BE2C (cell line): ENCODE data around the gene TERB1.

Experiments used
- DNase-seq: peaks from one replicate; pipeline ENCODE4 v3.0.0-alpha.2; 2020
- H3K27me3 ChIP-seq: fragments of 250-450 bp; sonication (Bioruptor Pico); 2 replicates; pipeline ENCODE4 v1.5.1; 2020; ENCODE audit warnings: mild to moderate bottlenecking
- H3K36me3 ChIP-seq: fragments of 250-450 bp; sonication (Bioruptor Pico); 2 replicates; pipeline ENCODE4 v1.5.1; 2020; ENCODE audit warnings: mild to moderate bottlenecking
- H3K4me1 ChIP-seq: fragments of 250-450 bp; sonication (Bioruptor Pico); 2 replicates; pipeline ENCODE4 v1.5.1; 2020
- H3K4me3 ChIP-seq: 2 replicates; pipeline ENCODE4 v1.5.1; 2011; ENCODE audit warnings: low read depth, low read length
- H3K9me3 ChIP-seq: fragments of 250-450 bp; sonication (Bioruptor Pico); 2 replicates; pipeline ENCODE4 v1.5.1; 2020
- CTCF ChIP-seq: IDR thresholded peaks from 2 replicates; pipeline ENCODE4 v1.5.1; 2012; ENCODE audit warnings: mild to moderate bottlenecking, low read depth, low read length

TERB1 gene

GRCh38 chr16:66846831-66847230 is 45.4 kb upstream of the TERB1 start:
- TF ChIP-seq CTCF: no peak
- peaks cover 31% of the 10 kb centered on the region for H3K27me3 ChIP-seq
- H3K4me1 ChIP-seq: peaks cover 4% of the 10 kb centered on the region
- no peaks in the 10 kb centered on the region for H3K36me3 ChIP-seq
- H3K9me3 ChIP-seq: no peaks in the 10 kb centered on the region
- DNase-seq: no peak
- H3K4me3 ChIP-seq: no peak overlapping the region

GRCh38 chr16:66846266-66846665 is 44.9 kb upstream of the TERB1 start:
- no peak for TF ChIP-seq CTCF
- no peaks in the 10 kb centered on the region for H3K9me3 ChIP-seq
- H3K4me1 ChIP-seq: peaks cover 4% of the 10 kb centered on the region
- H3K4me3 ChIP-seq: no peak overlapping the region
- DNase-seq: no peak
- peaks cover 31% of the 10 kb centered on the region for H3K27me3 ChIP-seq
- no peaks in the 10 kb centered on the region for H3K36me3 ChIP-seq

- Histone ChIP-seq H3K4me1 (peaks cover 4% of the 10 kb centered on the region), H3K27me3 (peaks cover 31% of the 10 kb centered on the region), H3K9me3 (no peaks in the 10 kb centered on the region), H3K36me3 (no peaks in the 10 kb centered on the region), H3K4me3 (no peak overlapping the region)
- DNase-seq: no peak
- no peak for TF ChIP-seq CTCF
These were observed 44.4 kb upstream of the TERB1 start for GRCh38 chr16:66845791-66846221.

GRCh38 chr16:66845080-66845410 is 43.7 kb upstream of the TERB1 start:
- Histone ChIP-seq H3K27me3 (peaks cover 31% of the 10 kb centered on the region), H3K9me3 (no peaks in the 10 kb centered on the region), H3K36me3 (no peaks in the 10 kb centered on the region), H3K4me1 (peaks cover 4% of the 10 kb centered on the region), H3K4me3 (peak overlapping the region; percentile 29; the same call in 1 of the 2 replicates)
- no peak for TF ChIP-seq CTCF
- DNase-seq: no peak

- H3K27me3 ChIP-seq: peaks cover 31% of the 10 kb centered on the region
These were observed 43.1 kb upstream of the TERB1 start, which contains the start of gene CA7 for GRCh38 chr16:66844342-66845079. TSS of gene CA7 (plus strand) at chr16:66844414. CDS start at chr16:66844488, 74 bp downstream.

More at GRCh38 chr16:66844342-66845079, 43.1 kb upstream of the TERB1 start, which contains the start of gene CA7:
- Histone ChIP-seq H3K36me3 (no peaks in the 10 kb centered on the region), H3K4me1 (peaks cover 4% of the 10 kb centered on the region), H3K9me3 (no peaks in the 10 kb centered on the region), H3K4me3 (peak within 1 kb of the TSS; percentile 29)
- no peak for DNase-seq
- no peak for TF ChIP-seq CTCF
